OCI-LY7 (cell line): ENCODE results near the gene MCUB. TPM values are rescaled to one million over a fixed set of nuclear protein-coding genes. Genes with fewer than 3 reads are reported as not detected.

Experiments
- BruUV-seq: library from RNA; stranded (reverse); fragments of 400-500 nt; replicated peaks from 2 replicates; lab custom pipeline; 2021; lab: Mats Ljungman, UMichigan
- CTCF ChIA-PET: fragments of 300-600 bp; sonication (Branson Sonifier 250); formaldehyde crosslinking; loops from one replicate; lab custom pipeline; 2022; ENCODE audit warnings: antibody characterized with exemption; ENCODE audit not compliant: unreplicated experiment; lab: Charles Lee
- POLR2A ChIA-PET: fragments of 300-600 bp; sonication (Branson Sonifier 250); formaldehyde crosslinking; loops from one replicate; lab custom pipeline; 2022; ENCODE audit warnings: antibody characterized with exemption; lab: Charles Lee
- DNase-seq: peaks from one replicate; pipeline ENCODE4 v3.0.0-alpha.2; 2015; ENCODE audit warnings: low spot score
- H2AFZ ChIP-seq: fragments of 200-600 bp; sonication (generic), shearing (Covaris generic); 2 replicates; pipeline ENCODE4 v1.6.1; 2014; ENCODE audit warnings: mild to moderate bottlenecking, antibody characterized with exemption, low read length, moderate library complexity
- H3K27ac ChIP-seq: fragments of 200-600 bp; sonication (generic); 2 replicates; pipeline ENCODE4 v1.5.1; 2014; ENCODE audit warnings: mixed run types, low read depth, mild to moderate bottlenecking, moderate library complexity, low read length, inconsistent platforms; ENCODE audit not compliant: poor library complexity, severe bottlenecking
- H3K36me3 ChIP-seq: fragments of 200-600 bp; sonication (generic); 2 replicates; pipeline ENCODE4 v1.6.1; 2014; ENCODE audit warnings: mild to moderate bottlenecking, antibody characterized with exemption, low read length, moderate library complexity, mixed read lengths; ENCODE audit not compliant: insufficient read depth
- H3K4me1 ChIP-seq: fragments of 200-600 bp; sonication (generic); 2 replicates; pipeline ENCODE4 v1.5.1; 2014; ENCODE audit warnings: mild to moderate bottlenecking, low read length; ENCODE audit not compliant: insufficient read depth, poor library complexity, severe bottlenecking
- H3K4me2 ChIP-seq: fragments of 200-600 bp; sonication (generic); 2 replicates; pipeline ENCODE4 v1.6.1; 2014; ENCODE audit warnings: mild to moderate bottlenecking, low read length
- H3K4me3 ChIP-seq: fragments of 200-600 bp; sonication (generic); 2 replicates; pipeline ENCODE4 v1.5.1; 2014; ENCODE audit warnings: mild to moderate bottlenecking, low read depth, low read length; ENCODE audit not compliant: poor library complexity, severe bottlenecking
- H3K79me2 ChIP-seq: fragments of 200-600 bp; sonication (generic); 2 replicates; pipeline ENCODE4 v1.6.1; 2016; ENCODE audit warnings: low read depth, mild to moderate bottlenecking, low read length, moderate library complexity, mixed read lengths; ENCODE audit not compliant: insufficient read depth
- H3K9me2 ChIP-seq: fragments of 200-600 bp; sonication (generic); 2 replicates; pipeline ENCODE4 v1.6.1; 2016; ENCODE audit warnings: mild to moderate bottlenecking, low read length, mixed read lengths; ENCODE audit not compliant: insufficient read depth
- H3K9me3 ChIP-seq: fragments of 200-600 bp; sonication (generic); 2 replicates; pipeline ENCODE4 v1.6.1; 2014; ENCODE audit warnings: mild to moderate bottlenecking, mixed run types, low read length, mixed read lengths
- H4K20me1 ChIP-seq: fragments of 200-600 bp; sonication (generic); 2 replicates; pipeline ENCODE4 v1.6.1; 2014; ENCODE audit warnings: mild to moderate bottlenecking, antibody characterized with exemption, low read length, moderate library complexity, mixed read lengths; ENCODE audit not compliant: insufficient read depth
- CTCF ChIP-seq: fragments of 200-600 bp; sonication (generic); conservative IDR thresholded peaks from 2 replicates; pipeline ENCODE4 v1.5.1; 2014; ENCODE audit warnings: mild to moderate bottlenecking, antibody characterized with exemption, low read length, moderate library complexity, mixed read lengths
- EZH2phosphoT487 ChIP-seq: fragments of 200-600 bp; sonication (generic); IDR thresholded peaks from 2 replicates; pipeline ENCODE4 v1.6.1; 2018; ENCODE audit warnings: low read depth, borderline replicate concordance, mild to moderate bottlenecking, mixed run types, antibody characterized with exemption, low read length, moderate library complexity, mixed read lengths
- intact Hi-C: fragments of 100-400 bp; cut with micrococcal nuclease; formaldehyde crosslinking; loops from one replicate; pipeline ENCODE4 v1.10.0; 2022; ENCODE audit not compliant: unreplicated experiment
- total RNA-seq, 2 experiments: library from RNA; depleted of rRNA in 1 of 2; stranded (reverse); fragments of >200 nt in 1 of 2; shearing (Covaris generic) in 1 of 2; gene quantifications; 2 replicates each; pipeline ENCODE4 v1.2.3, GENCODE V29; 2014 to 2022

Gene MCUB
- total RNA-seq, 2 experiments from 2014 or later = 40.3 to 64.4 TPM

- H3K4me2 ChIP-seq = no peak overlapping the region
- peaks cover 21% of the 10 kb centered on the region; the same call in 1 of the 2 replicates for H3K9me3 ChIP-seq
- H3K79me2 ChIP-seq = peaks cover 44% of the 10 kb centered on the region; the same call in 1 of the 2 replicates
- H3K4me1 ChIP-seq = no peaks in the 10 kb centered on the region
- H3K27ac ChIP-seq = no peak overlapping the region
- H3K9me2 ChIP-seq = no peaks in the 10 kb centered on the region
- no peaks in the 10 kb centered on the region for H4K20me1 ChIP-seq
- H2AFZ ChIP-seq = no peak overlapping the region
- DNase-seq = no peak
- CTCF ChIA-PET = no interaction called here
- H3K36me3 ChIP-seq = peaks cover 65% of the 10 kb centered on the region
- POLR2A ChIA-PET = no interaction called here
- intact Hi-C loops = no loop called here
- TF ChIP-seq EZH2phosphoT487 = no peak
- no peak for TF ChIP-seq CTCF
- no TSS peak for BruUV-seq
- no peak overlapping the region for H3K4me3 ChIP-seq
Measured at GRCh38 chr4:109607976-109608375, 47.9 kb downstream of the MCUB start.

GRCh38 chr4:109608879-109609278 is 48.8 kb downstream of the MCUB start:
- no peak for DNase-seq
- Histone ChIP-seq H2AFZ (no peak overlapping the region), H3K36me3 (peaks cover 58% of the 10 kb centered on the region), H3K79me2 (peaks cover 44% of the 10 kb centered on the region; the same call in 1 of the 2 replicates), H3K4me2 (no peak overlapping the region), H3K9me3 (peaks cover 19% of the 10 kb centered on the region; the same call in 1 of the 2 replicates), H4K20me1 (no peaks in the 10 kb centered on the region), H3K4me3 (no peak overlapping the region), H3K27ac (no peak overlapping the region), H3K4me1 (peaks cover 5% of the 10 kb centered on the region), H3K9me2 (no peaks in the 10 kb centered on the region)
- no TSS peak for BruUV-seq
- ChIA-PET CTCF (no interaction called here), POLR2A (interaction anchor here (0.7 kb wide), 1 partner anchor 15 kb away, joined by 4 read pairs; no protein-coding TSS in a partner anchor)
- intact Hi-C loops = no loop called here
- no peak for TF ChIP-seq CTCF
- no peak for TF ChIP-seq EZH2phosphoT487

- Histone ChIP-seq H2AFZ (no peak overlapping the region), H3K9me2 (no peaks in the 10 kb centered on the region), H3K79me2 (peaks cover 44% of the 10 kb centered on the region; the same call in 1 of the 2 replicates), H3K9me3 (peaks cover 19% of the 10 kb centered on the region; the same call in 1 of the 2 replicates), H4K20me1 (no peaks in the 10 kb centered on the region), H3K27ac (no peak overlapping the region), H3K4me1 (peaks cover 10% of the 10 kb centered on the region), H3K4me3 (no peak overlapping the region), H3K36me3 (peaks cover 58% of the 10 kb centered on the region), H3K4me2 (no peak overlapping the region)
- DNase-seq = no peak
- BruUV-seq = no TSS peak
- ChIA-PET CTCF (no interaction called here), POLR2A (interaction anchor here (0.5 to 0.7 kb wide), 2 partner anchors 15 to 84 kb away, joined by 4 read pairs; no protein-coding TSS in a partner anchor)
- intact Hi-C loops = no loop called here
- no peak for TF ChIP-seq CTCF
- no peak for TF ChIP-seq EZH2phosphoT487
Measured at GRCh38 chr4:109609431-109609830, 49.4 kb downstream of the MCUB start.
